ENCODE data around the gene MICAL3. TPM values are rescaled to one million over a fixed set of nuclear protein-coding genes. Genes with fewer than 3 reads are reported as not detected.

MICAL3 gene
- total and polyA plus RNA-seq, 2 of the 8 experiments (the other 6 are each of a cell fraction or from before 2014, with no cell fraction given), result 8.3 to 41.8 TPM

DNA sequence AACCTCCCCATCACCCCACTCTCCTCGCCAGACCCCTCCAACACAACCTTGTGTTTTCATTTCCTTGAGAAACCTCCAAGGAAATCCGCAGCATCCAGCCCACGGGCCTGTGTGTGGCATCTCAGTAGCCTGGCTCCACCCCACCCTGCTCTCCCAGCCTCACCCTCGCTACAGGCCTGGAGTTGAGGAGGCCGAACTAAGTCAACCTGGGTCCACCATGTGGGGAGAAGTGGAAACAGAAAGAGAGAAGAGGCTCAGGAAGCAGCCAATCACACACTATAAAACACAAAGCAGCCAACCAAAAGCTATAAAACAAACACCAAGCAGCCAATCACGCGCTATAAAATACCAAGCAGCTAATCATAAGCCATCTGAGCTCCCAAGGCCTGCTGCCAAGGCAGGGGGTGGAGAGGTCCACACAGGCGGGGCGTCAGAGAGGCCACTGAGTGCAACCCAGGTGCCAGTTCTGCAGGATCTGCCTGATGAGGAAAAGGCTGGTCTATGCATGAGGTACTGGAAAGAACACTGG lies 72.0 kb downstream of the MICAL3 start:
- ChIA-PET POLR2A (ENCODE audit: partially characterized antibody) (interaction anchor here (0.7 kb wide), 1 partner anchor 242 kb away, joined by 3 read pairs; no protein-coding TSS in a partner anchor), CTCF (ENCODE audit: partially characterized antibody) (no interaction called here)
- H3K79me2 ChIP-seq (ENCODE audit: control insufficient read depth in 1 of 2, insufficient read depth in 2 of 2, low read length in 2 of 2), result peaks cover 3 to 54% of the 10 kb centered on the region in 2 experiments; a peak in 2 of 4 replicates
- DNase-seq (ENCODE audit: low read depth in 1 of 2, low spot score in 2 of 2) (no peak), FAIRE-seq (no peak)
- H3K23ac ChIP-seq (ENCODE audit: insufficient read length), result no peak overlapping the region
- H4K20me1 ChIP-seq (replicated peaks in 1 of 2; ENCODE audit: control insufficient read depth in 1 of 2, insufficient read depth in 2 of 2, low read length in 2 of 2), result peaks cover 0 to 16% of the 10 kb centered on the region in 2 experiments
- H2BK12ac ChIP-seq (ENCODE audit: low read depth, low read length), result no peak overlapping the region
- no peak overlapping the region for H3K14ac ChIP-seq (ENCODE audit: insufficient read length)
- no peaks in the 10 kb centered on the region for H3K36me3 ChIP-seq (ENCODE audit: control insufficient read depth in 2 of 4, insufficient read depth in 4 of 4, low read length in 3 of 4)
- no peak overlapping the region for H3K9ac ChIP-seq (replicated peaks in 1 of 4; ENCODE audit: extremely low read depth in 1 of 4, low read depth in 3 of 4, low read length in 3 of 4)
- H2AFZ ChIP-seq (ENCODE audit: low read length), result no peak overlapping the region
- H3K27me3 ChIP-seq (replicated peaks in 1 of 4; ENCODE audit: control insufficient read depth in 3 of 4, extremely low read depth in 1 of 4, insufficient read depth in 3 of 4, low read length in 3 of 4), result no peaks in the 10 kb centered on the region
- H3K23me2 ChIP-seq (ENCODE audit: low read depth, low read length), result no peaks in the 10 kb centered on the region
- no peak overlapping the region for H4K5ac ChIP-seq (ENCODE audit: insufficient read length, low read depth, low read length)
- no peak overlapping the region for H2BK120ac ChIP-seq (replicated peaks; ENCODE audit: low read depth, low read length)
- no peak overlapping the region for H3K4me3 ChIP-seq (ENCODE audit: extremely low read depth in 1 of 4, insufficient read depth in 2 of 4, low read depth in 3 of 4, low read length in 4 of 4)
- H3K4me2 ChIP-seq (ENCODE audit: insufficient read depth in 1 of 2, low read depth in 2 of 2, low read length in 2 of 2), result no peak overlapping the region
- H3K79me1 ChIP-seq (ENCODE audit: low read depth, low read length), result peaks cover 22% of the 10 kb centered on the region
- no peak overlapping the region for H2BK5ac ChIP-seq (ENCODE audit: low read depth, low read length)
- 89% methylated on average over 9 of the region's 9 CpGs; no CpG with 5 or more reads in 1 of the 2 experiments for WGBS, 2 experiments (ENCODE audit: extremely low coverage in 1 of 2, insufficient coverage in 1 of 2, insufficient read length in 1 of 2, insufficient replicate concordance in 2 of 2, low coverage in 1 of 2, low lambda C conversion rate in 2 of 2, missing lambda C conversion rate in 1 of 2)
- H3K27ac ChIP-seq (ENCODE audit: low read depth, low read length), result no peak overlapping the region
- no peak overlapping the region for H3K18ac ChIP-seq (ENCODE audit: extremely low read depth, low read length)
- H3K56ac ChIP-seq (replicated peaks; ENCODE audit: insufficient read length, low read depth, low read length), result no peak overlapping the region
- no peak overlapping the region for H2BK15ac ChIP-seq (ENCODE audit: low read length)
- H4K8ac ChIP-seq (ENCODE audit: extremely low read depth, insufficient read depth, low read length), result peak overlapping the region; percentile 7; the same call in 1 of the 2 replicates
- no peaks in the 10 kb centered on the region for H3K9me3 ChIP-seq (ENCODE audit: insufficient read depth in 2 of 2, low read depth in 1 of 2, low read length in 1 of 2)
- no peak overlapping the region for H4K91ac ChIP-seq (replicated peaks; ENCODE audit: insufficient read length, low read length)
- no peak overlapping the region; the same call in 1 of the 2 replicates for H2AK5ac ChIP-seq (ENCODE audit: low read depth, low read length)
- peaks cover 0 to 4% (median 0%) of the 10 kb centered on the region in 4 experiments; a peak in 3 of 7 replicates for H3K4me1 ChIP-seq (replicated peaks in 1 of 4; ENCODE audit: control insufficient read depth in 3 of 4, insufficient read depth in 4 of 4, low read length in 3 of 4)
- no peak overlapping the region for H2BK20ac ChIP-seq (ENCODE audit: low read length)
- H3K4ac ChIP-seq (replicated peaks; ENCODE audit: insufficient read length, low read depth, low read length), result no peak overlapping the region
- no peak for TF ChIP-seq KDM4A (IDR thresholded peaks at IDR 0.05; ENCODE audit: low read depth, low read length, severe bottlenecking)
- no peak for TF ChIP-seq POU5F1 (IDR thresholded peaks at IDR 0.05; ENCODE audit: low read depth, low read length)
- TF ChIP-seq BCL11A (IDR thresholded peaks at IDR 0.05; ENCODE audit: low read depth in 2 of 2, low read length in 2 of 2), result no peak
- TF ChIP-seq HDAC6 (IDR thresholded peaks at IDR 0.05; ENCODE audit: low read depth, low read length), result no peak
- TF ChIP-seq, protein P1, sequence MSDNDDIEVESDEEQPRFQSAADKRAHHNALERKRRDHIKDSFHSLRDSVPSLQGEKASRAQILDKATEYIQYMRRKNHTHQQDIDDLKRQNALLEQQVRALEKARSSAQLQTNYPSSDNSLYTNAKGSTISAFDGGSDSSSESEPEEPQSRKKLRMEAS (IDR thresholded peaks at IDR 0.05), result no peak
- TF ChIP-seq HDAC2 (IDR thresholded peaks at IDR 0.05; ENCODE audit: borderline replicate concordance in 1 of 2, low read depth in 2 of 2, low read length in 2 of 2), result no peak
- TF ChIP-seq, protein P2, sequence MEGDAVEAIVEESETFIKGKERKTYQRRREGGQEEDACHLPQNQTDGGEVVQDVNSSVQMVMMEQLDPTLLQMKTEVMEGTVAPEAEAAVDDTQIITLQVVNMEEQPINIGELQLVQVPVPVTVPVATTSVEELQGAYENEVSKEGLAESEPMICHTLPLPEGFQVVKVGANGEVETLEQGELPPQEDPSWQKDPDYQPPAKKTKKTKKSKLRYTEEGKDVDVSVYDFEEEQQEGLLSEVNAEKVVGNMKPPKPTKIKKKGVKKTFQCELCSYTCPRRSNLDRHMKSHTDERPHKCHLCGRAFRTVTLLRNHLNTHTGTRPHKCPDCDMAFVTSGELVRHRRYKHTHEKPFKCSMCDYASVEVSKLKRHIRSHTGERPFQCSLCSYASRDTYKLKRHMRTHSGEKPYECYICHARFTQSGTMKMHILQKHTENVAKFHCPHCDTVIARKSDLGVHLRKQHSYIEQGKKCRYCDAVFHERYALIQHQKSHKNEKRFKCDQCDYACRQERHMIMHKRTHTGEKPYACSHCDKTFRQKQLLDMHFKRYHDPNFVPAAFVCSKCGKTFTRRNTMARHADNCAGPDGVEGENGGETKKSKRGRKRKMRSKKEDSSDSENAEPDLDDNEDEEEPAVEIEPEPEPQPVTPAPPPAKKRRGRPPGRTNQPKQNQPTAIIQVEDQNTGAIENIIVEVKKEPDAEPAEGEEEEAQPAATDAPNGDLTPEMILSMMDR (IDR thresholded peaks at IDR 0.05; ENCODE audit: control extremely low read depth in 1 of 3, insufficient read depth in 1 of 3, low read depth in 1 of 3, low read length in 3 of 3), result no peak
- no peak for TF ChIP-seq SP2 (IDR thresholded peaks at IDR 0.05; ENCODE audit: low read length)
